Thyroid gland (tissue), 4 donors: ENCODE data around the gene OBSL1. TPM values are rescaled to one million over a fixed set of nuclear protein-coding genes. Genes with fewer than 3 reads are reported as not detected.

ENCODE experiments used
- DNase-seq, 2 donors: peaks; one replicate each; pipeline ENCODE4 v3.0.0-alpha.2; 2019
- H3K27ac ChIP-seq, 3 donors: fragments of 200-600 bp; sonication (generic); 1 replicate in 2 of 3; 2 replicates in 1 of 3; pipeline ENCODE4 v1.5.1; 2016 to 2019; ENCODE audit warnings: mild to moderate bottlenecking in 1 of 3, moderate library complexity in 1 of 3
- H3K27me3 ChIP-seq: fragments of 200-600 bp; sonication (generic); one replicate; pipeline ENCODE4 v1.5.1; 2019
- H3K36me3 ChIP-seq, 2 donors: fragments of 200-600 bp; sonication (generic); one replicate each; pipeline ENCODE4 v1.5.1; 2016 to 2019
- H3K4me1 ChIP-seq, 2 donors: fragments of 200-600 bp; sonication (generic); one replicate each; pipeline ENCODE4 v1.5.1; 2017 to 2019
- H3K4me3 ChIP-seq, 3 donors: fragments of 200-600 bp; sonication (generic); replicated peaks in 1 of 3; 1 replicate in 2 of 3; 2 replicates in 1 of 3; pipeline ENCODE4 v1.5.1; 2016; ENCODE audit warnings: mild to moderate bottlenecking in 1 of 3
- H3K9me3 ChIP-seq: fragments of 200-600 bp; sonication (generic); one replicate; pipeline ENCODE4 v1.5.1; 2017
- POLR2A ChIP-seq, 2 donors: fragments of 450-650 bp; IDR thresholded peaks; one replicate each; pipeline ENCODE4 v1.6.1; 2017; ENCODE audit warnings: antibody characterized with exemption in 2 of 2, mild to moderate bottlenecking in 2 of 2, moderate library complexity in 1 of 2
- WGBS, 2 donors: methylation state at CpG; one replicate each; pipeline ENCODE4 v1.1.5; 2017; 5-methylcytosine and 5-hydroxymethylcytosine counted together
- intact Hi-C: fragments of 100-400 bp; cut with DNase I; formaldehyde crosslinking; loops from one replicate; pipeline ENCODE4 v1.15.1; 2023
- total RNA-seq, 4 donors: library from RNA; depleted of rRNA; stranded (reverse); fragments of >200 nt; gene quantifications; one replicate each; pipeline ENCODE4 v1.2.3, GENCODE V29; 2016
- TF ChIP-seq, protein P1 (sequence below), 6 experiments: fragments of 200-600 bp in 3 of 6; fragments of 450-650 bp in 3 of 6; sonication (generic) in 3 of 6; IDR thresholded peaks; one replicate each; pipeline ENCODE4 v1.5.1; 2016 to 2019; ENCODE audit warnings: antibody characterized with exemption in 6 of 6, mild to moderate bottlenecking in 2 of 6, inconsistent platforms in 1 of 6, moderate library complexity in 1 of 6

OBSL1 gene
- total RNA-seq, 4 donors from 2014 or later: 142 to 200 (median 170) TPM

DNA sequence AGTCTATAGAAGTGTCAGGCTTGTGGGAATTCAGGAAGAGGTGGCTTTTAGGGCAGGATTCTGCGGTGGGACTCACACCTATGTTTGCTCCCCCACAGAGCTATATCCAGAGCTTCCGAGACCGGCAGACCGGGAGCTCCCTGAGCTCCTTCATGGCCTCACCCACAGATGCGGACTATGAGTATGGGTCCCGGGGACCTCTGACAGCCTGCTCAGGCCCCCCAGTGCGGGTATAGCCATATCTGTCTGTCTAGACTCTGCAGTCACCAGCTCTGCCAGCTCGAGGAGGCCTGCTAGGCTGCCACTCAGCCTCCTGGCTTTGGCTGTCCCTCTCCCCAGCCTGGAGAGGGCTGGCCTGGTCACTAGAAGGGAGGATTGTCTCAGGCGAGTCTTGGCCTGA, 21.7 kb downstream of the OBSL1 start:
- Histone ChIP-seq H3K27me3 (no peaks in the 10 kb centered on the region), H3K4me3 (no peak overlapping the region), H3K27ac (no peak overlapping the region), H3K4me1 (peaks cover 16 to 23% of the 10 kb centered on the region in 2 donors), H3K9me3 (no peaks in the 10 kb centered on the region), H3K36me3 (no peaks in the 10 kb centered on the region)
- intact Hi-C loops: loop anchor here (2.0 kb wide), 1 partner anchor 49 kb away; no protein-coding TSS in a partner anchor
- TF ChIP-seq, protein P1, sequence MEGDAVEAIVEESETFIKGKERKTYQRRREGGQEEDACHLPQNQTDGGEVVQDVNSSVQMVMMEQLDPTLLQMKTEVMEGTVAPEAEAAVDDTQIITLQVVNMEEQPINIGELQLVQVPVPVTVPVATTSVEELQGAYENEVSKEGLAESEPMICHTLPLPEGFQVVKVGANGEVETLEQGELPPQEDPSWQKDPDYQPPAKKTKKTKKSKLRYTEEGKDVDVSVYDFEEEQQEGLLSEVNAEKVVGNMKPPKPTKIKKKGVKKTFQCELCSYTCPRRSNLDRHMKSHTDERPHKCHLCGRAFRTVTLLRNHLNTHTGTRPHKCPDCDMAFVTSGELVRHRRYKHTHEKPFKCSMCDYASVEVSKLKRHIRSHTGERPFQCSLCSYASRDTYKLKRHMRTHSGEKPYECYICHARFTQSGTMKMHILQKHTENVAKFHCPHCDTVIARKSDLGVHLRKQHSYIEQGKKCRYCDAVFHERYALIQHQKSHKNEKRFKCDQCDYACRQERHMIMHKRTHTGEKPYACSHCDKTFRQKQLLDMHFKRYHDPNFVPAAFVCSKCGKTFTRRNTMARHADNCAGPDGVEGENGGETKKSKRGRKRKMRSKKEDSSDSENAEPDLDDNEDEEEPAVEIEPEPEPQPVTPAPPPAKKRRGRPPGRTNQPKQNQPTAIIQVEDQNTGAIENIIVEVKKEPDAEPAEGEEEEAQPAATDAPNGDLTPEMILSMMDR (IDR thresholded peaks at IDR 0.05): no peak
- TF ChIP-seq POLR2A (IDR thresholded peaks at IDR 0.05): no peak
- WGBS, 2 donors: 93 to 94% methylated on average over 5 to 8 of the region's 9 CpGs
- DNase-seq: no peak

DNA sequence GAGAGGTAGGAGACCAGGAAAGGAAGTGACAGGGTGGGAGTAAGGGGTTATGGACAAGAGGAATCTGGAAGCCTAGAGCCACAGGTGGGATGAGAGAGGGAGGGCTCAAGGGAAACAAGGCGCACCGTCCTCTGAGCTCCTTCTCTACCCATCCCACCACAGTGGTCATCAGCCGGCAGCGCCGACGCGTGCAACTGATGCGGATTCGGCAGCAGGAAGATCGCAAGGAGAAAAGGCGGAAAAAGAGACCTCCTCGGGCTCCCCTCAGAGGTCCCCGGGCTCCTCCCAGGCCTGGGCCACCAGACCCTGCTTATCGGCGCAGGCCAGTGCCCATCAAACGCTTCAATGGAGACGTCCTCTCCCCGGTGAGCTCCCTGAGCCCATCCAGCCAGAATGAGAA, 22.3 kb downstream of the OBSL1 start:
- no peak overlapping the region for H3K4me3 ChIP-seq
- intact Hi-C loops: loop anchor here (2.0 kb wide), 1 partner anchor 50 kb away; no protein-coding TSS in a partner anchor
- peaks cover 23 to 29% of the 10 kb centered on the region in 2 donors for H3K4me1 ChIP-seq
- H3K27me3 ChIP-seq: no peaks in the 10 kb centered on the region
- H3K27ac ChIP-seq: no peak overlapping the region
- no peak for TF ChIP-seq POLR2A (IDR thresholded peaks at IDR 0.05)
- TF ChIP-seq, protein P1 (IDR thresholded peaks at IDR 0.05): no peak
- 93 to 95% methylated on average over 18 of the region's 18 CpGs for WGBS, 2 donors
- no peak for DNase-seq
- no peaks in the 10 kb centered on the region for H3K36me3 ChIP-seq
- no peaks in the 10 kb centered on the region for H3K9me3 ChIP-seq

DNA sequence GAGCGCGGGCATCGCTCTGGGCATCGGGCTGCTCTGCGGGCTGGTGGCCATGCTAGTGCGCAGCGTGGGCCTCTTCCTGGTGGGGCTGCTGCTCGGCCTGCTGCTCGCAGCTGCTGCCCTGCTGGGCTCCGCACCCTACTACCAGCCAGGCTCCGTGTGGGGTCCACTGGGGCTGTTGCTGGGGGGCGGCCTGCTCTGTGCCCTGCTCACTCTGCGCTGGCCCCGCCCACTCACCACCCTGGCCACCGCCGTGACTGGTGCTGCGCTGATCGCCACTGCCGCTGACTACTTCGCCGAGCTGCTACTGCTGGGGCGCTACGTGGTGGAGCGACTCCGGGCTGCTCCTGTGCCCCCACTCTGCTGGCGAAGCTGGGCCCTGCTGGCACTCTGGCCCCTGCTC, 23.7 kb downstream of the OBSL1 start:
- DNase-seq: no peak
- Histone ChIP-seq H3K27me3 (no peaks in the 10 kb centered on the region), H3K9me3 (no peaks in the 10 kb centered on the region), H3K27ac (no peak overlapping the region), H3K4me3 (no peak overlapping the region), H3K4me1 (peaks cover 21 to 25% of the 10 kb centered on the region in 2 donors), H3K36me3 (no peaks in the 10 kb centered on the region)
- intact Hi-C loops: loop anchor here (2.0 kb wide), 1 partner anchor 51 kb away; no protein-coding TSS in a partner anchor
- no peak for TF ChIP-seq POLR2A (IDR thresholded peaks at IDR 0.05)
- TF ChIP-seq, protein P1 (IDR thresholded peaks at IDR 0.05): no peak
- 96 to 98% methylated on average over 12 to 25 of the region's 26 CpGs for whole genome bisulfite sequencing, 2 donors

DNA sequence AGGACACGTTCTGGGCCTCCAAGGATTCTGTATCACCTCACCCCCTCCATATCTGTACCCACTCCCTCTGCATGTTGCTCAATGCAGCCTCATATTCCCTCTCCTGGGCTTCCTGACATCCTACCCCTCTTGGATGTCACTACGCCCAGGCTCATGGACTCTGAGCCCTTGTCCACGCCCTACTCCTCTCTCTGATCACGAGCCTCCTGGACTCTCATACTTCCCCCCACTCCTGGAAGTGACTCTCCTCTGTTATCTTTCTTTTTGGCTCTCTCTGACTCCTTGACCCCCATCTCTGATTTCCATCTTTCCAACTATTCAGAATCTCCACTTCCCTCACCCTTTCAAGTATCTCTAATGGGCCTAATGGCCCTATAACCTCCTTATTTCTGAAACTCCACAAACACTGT, 25.4 kb downstream of the OBSL1 start:
- no peak for DNase-seq
- WGBS, 2 donors: 77 to 79% methylated on average over 4 of the region's 4 CpGs
- Histone ChIP-seq H3K27me3 (no peaks in the 10 kb centered on the region), H3K27ac (no peak overlapping the region), H3K4me3 (no peak overlapping the region), H3K36me3 (peaks cover 0 to 5% of the 10 kb centered on the region in 2 donors), H3K9me3 (no peaks in the 10 kb centered on the region), H3K4me1 (peaks cover 21 to 24% of the 10 kb centered on the region in 2 donors)
- TF ChIP-seq POLR2A (IDR thresholded peaks at IDR 0.05): no peak
- TF ChIP-seq, protein P1 (IDR thresholded peaks at IDR 0.05): no peak
- intact Hi-C loops: no loop called here

DNA sequence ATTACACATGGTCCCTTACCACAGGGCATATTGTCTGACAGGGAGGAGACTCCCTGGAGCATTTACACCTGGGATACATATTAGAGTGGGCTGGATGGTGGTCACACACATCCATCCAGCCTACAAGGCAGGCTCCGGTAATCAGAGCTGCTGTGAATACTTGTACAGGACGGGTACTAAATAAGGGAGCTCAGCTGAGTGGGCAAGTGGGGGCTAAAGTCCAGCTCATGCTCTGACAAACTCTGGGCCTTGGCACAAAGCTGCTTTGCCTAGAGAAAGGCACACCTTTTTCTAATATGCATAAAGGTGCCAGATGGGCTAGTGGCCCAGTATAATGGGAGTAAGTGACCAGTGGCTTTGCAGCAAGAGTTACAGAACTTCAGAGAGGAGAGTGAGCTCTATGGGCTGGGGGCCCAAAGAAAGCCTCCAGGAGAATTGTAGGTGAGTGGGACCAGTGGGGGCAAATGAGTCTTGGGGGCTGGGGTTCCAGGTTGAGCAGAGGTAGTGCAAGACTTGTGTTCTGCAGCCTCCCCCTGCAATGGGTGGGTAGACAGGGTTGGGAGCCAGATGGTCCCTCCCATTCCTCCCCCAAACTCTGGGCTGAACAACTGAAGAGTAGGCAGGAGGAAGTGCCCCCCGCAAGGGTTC, 25.9 kb downstream of the OBSL1 start:
- 78 to 79% methylated on average over 3 of the region's 3 CpGs for WGBS, 2 donors
- Histone ChIP-seq H3K27ac (no peak overlapping the region), H3K36me3 (peaks cover 0 to 7% of the 10 kb centered on the region in 2 donors), H3K4me1 (peaks cover 21 to 24% of the 10 kb centered on the region in 2 donors), H3K4me3 (no peak overlapping the region), H3K9me3 (no peaks in the 10 kb centered on the region), H3K27me3 (no peaks in the 10 kb centered on the region)
- DNase-seq: no peak
- TF ChIP-seq, protein P1 (IDR thresholded peaks at IDR 0.05): no peak
- no peak for TF ChIP-seq POLR2A (IDR thresholded peaks at IDR 0.05)
- intact Hi-C loops: no loop called here
